Measurements from ENCODE around the gene RGS9BP.

- TF ChIP-seq ZNF274 (CRISPR knock-in tag; IDR thresholded peaks at IDR 0.05) = no peak
- TF ChIP-seq ZNF777 (CRISPR knock-in tag; IDR thresholded peaks at IDR 0.05) = no peak
- TF ChIP-seq FOSL1 (CRISPR knock-in tag; IDR thresholded peaks at IDR 0.05; ENCODE audit: borderline replicate concordance) = no peak
- TF ChIP-seq YY1 (IDR thresholded peaks at IDR 0.05; ENCODE audit: insufficient read depth, insufficient replicate concordance, low read depth, low read length) = no peak
- no peak for TF ChIP-seq ZNF704 (CRISPR knock-in tag; IDR thresholded peaks at IDR 0.05; ENCODE audit: borderline replicate concordance)
These were observed 32.8 kb downstream of the RGS9BP start for GRCh38 chr19:32708457-32708856.

All from HepG2 (cell line).